ENCODE results near the gene RNF220.

Gene RNF220

GRCh38 chr1:44460107-44460882 lies 55.2 kb downstream of the RNF220 start:
- no peaks in the 10 kb centered on the region for H3K36me3 ChIP-seq (ENCODE audit: control insufficient read depth, low read length)
- H3K4me3 ChIP-seq (ENCODE audit: low read length), result no peak overlapping the region
- no peaks in the 10 kb centered on the region for H4K20me1 ChIP-seq (ENCODE audit: control insufficient read depth, insufficient read depth, low read depth, low read length)
- H3K27me3 ChIP-seq (ENCODE audit: control insufficient read depth, low read length), result peaks cover 19% of the 10 kb centered on the region
- no peak overlapping the region for H3K27ac ChIP-seq (ENCODE audit: low read depth, low read length)
- no peaks in the 10 kb centered on the region for H3F3A ChIP-seq (ENCODE audit: control insufficient read depth, insufficient read depth)
- H3K4me1 ChIP-seq (ENCODE audit: control insufficient read depth, low read length), result no peaks in the 10 kb centered on the region
- no peaks in the 10 kb centered on the region for H3K79me2 ChIP-seq (ENCODE audit: control insufficient read depth, low read length)
- H3K9me2 ChIP-seq (replicated peaks; ENCODE audit: control insufficient read depth, low read length), result no peaks in the 10 kb centered on the region
- TF ChIP-seq EZH2phosphoT487 (IDR thresholded peaks at IDR 0.05; ENCODE audit: borderline replicate concordance, low read length), result no peak
- no peak overlapping the region for H3K4me2 ChIP-seq (ENCODE audit: low read length)
- no peaks in the 10 kb centered on the region for H3K9me3 ChIP-seq (ENCODE audit: control insufficient read depth, insufficient read depth, low read length)

- H3K9me3 ChIP-seq (ENCODE audit: control insufficient read depth, insufficient read depth, low read length), result no peaks in the 10 kb centered on the region
- H3K9me2 ChIP-seq (replicated peaks; ENCODE audit: control insufficient read depth, low read length), result no peaks in the 10 kb centered on the region
- no peak overlapping the region for H3K27ac ChIP-seq (ENCODE audit: low read depth, low read length)
- no peaks in the 10 kb centered on the region for H3K36me3 ChIP-seq (ENCODE audit: control insufficient read depth, low read length)
- H3K4me2 ChIP-seq (ENCODE audit: low read length), result no peak overlapping the region
- no peak overlapping the region for H3K4me3 ChIP-seq (ENCODE audit: low read length)
- H3K79me2 ChIP-seq (ENCODE audit: control insufficient read depth, low read length), result no peaks in the 10 kb centered on the region
- H4K20me1 ChIP-seq (ENCODE audit: control insufficient read depth, insufficient read depth, low read depth, low read length), result no peaks in the 10 kb centered on the region
- no peaks in the 10 kb centered on the region for H3K4me1 ChIP-seq (ENCODE audit: control insufficient read depth, low read length)
- no peaks in the 10 kb centered on the region for H3F3A ChIP-seq (ENCODE audit: control insufficient read depth, insufficient read depth)
- TF ChIP-seq, protein P1, sequence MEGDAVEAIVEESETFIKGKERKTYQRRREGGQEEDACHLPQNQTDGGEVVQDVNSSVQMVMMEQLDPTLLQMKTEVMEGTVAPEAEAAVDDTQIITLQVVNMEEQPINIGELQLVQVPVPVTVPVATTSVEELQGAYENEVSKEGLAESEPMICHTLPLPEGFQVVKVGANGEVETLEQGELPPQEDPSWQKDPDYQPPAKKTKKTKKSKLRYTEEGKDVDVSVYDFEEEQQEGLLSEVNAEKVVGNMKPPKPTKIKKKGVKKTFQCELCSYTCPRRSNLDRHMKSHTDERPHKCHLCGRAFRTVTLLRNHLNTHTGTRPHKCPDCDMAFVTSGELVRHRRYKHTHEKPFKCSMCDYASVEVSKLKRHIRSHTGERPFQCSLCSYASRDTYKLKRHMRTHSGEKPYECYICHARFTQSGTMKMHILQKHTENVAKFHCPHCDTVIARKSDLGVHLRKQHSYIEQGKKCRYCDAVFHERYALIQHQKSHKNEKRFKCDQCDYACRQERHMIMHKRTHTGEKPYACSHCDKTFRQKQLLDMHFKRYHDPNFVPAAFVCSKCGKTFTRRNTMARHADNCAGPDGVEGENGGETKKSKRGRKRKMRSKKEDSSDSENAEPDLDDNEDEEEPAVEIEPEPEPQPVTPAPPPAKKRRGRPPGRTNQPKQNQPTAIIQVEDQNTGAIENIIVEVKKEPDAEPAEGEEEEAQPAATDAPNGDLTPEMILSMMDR (IDR thresholded peaks at IDR 0.05; ENCODE audit: low read depth, low read length, poor library complexity, severe bottlenecking), result no peak
- no peak for TF ChIP-seq EZH2phosphoT487 (IDR thresholded peaks at IDR 0.05; ENCODE audit: borderline replicate concordance, low read length)
- H3K27me3 ChIP-seq (ENCODE audit: control insufficient read depth, low read length), result peaks cover 16% of the 10 kb centered on the region
Observed at GRCh38 chr1:44464361-44464760, 59.3 kb downstream of the RNF220 start.

DNA sequence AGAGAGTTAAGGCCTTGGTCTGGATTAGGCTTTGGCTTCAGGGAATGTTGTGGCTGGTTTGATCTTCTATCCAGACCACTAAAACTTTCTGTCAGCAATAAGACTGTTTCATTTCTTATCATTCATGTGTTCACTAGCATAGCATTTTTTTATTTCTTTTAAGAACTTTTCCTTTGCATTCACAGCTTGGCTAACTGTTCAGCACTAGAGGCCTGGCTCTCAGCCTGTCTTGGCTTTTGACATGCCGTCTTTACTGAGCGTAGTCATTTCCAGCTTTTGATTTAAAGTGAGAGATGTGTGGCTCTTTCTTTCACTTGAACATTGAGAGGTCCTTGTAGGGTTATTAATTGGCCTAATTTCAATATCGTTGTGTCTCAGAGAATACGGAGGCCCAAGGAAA lies 62.5 kb downstream of the RNF220 start:
- Histone ChIP-seq H3K9me3 (ENCODE audit: control insufficient read depth, insufficient read depth, low read length) (no peaks in the 10 kb centered on the region), H3K4me2 (ENCODE audit: low read length) (no peak overlapping the region), H3F3A (ENCODE audit: control insufficient read depth, insufficient read depth) (no peaks in the 10 kb centered on the region)

More for the DNA sequence above, 62.5 kb downstream of the RNF220 start:
- no peaks in the 10 kb centered on the region for H4K20me1 ChIP-seq (ENCODE audit: control insufficient read depth, insufficient read depth, low read depth, low read length)
- H3K36me3 ChIP-seq (ENCODE audit: control insufficient read depth, low read length), result no peaks in the 10 kb centered on the region
- TF ChIP-seq, protein P1 (IDR thresholded peaks at IDR 0.05; ENCODE audit: low read depth, low read length, poor library complexity, severe bottlenecking), result no peak
- TF ChIP-seq EZH2phosphoT487 (IDR thresholded peaks at IDR 0.05; ENCODE audit: borderline replicate concordance, low read length), result no peak
- no peaks in the 10 kb centered on the region for H3K9me2 ChIP-seq (replicated peaks; ENCODE audit: control insufficient read depth, low read length)
- no peak overlapping the region for H3K27ac ChIP-seq (ENCODE audit: low read depth, low read length)
- H3K79me2 ChIP-seq (ENCODE audit: control insufficient read depth, low read length), result no peaks in the 10 kb centered on the region
- no peaks in the 10 kb centered on the region for H3K4me1 ChIP-seq (ENCODE audit: control insufficient read depth, low read length)
- peaks cover 13% of the 10 kb centered on the region for H3K27me3 ChIP-seq (ENCODE audit: control insufficient read depth, low read length)
- H3K4me3 ChIP-seq (ENCODE audit: low read length), result no peak overlapping the region
